Measurements from ENCODE around the gene SYT6.

SYT6 gene

DNA sequence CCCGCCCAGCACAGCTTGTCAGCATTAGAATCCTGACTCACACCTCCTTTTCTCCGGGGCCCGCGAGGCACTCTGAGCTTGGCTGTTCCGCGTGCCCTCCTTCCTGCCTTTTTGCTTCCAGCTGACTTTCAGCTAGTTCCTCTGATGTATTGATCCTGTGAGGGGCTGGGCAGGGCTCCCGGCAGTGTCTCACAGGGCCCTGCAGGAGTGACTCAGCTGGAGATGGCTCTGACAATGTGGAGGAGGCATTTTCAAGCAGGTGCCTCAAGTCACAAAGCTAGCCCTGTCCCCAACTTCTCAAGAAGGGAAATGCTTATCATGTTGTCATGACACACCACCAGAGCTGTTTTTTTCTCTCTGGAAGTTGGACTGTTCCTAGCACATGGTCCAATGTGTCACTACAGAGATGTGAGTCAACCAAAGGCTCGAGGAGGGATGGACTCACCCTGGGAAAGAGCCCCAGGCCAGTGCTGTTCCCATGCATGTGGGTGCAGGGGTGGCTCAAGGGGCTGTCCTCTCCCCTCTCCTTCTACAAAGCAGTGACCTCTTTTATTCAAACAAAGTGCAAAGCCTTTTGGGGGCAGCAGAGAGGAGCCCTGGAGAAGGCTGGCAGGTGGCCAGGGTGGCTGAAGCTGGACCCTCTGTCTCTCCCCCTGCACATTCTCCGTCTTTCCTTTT lies 30.6 kb downstream of the SYT6 start:
- DNase-seq: peak in 9 of 56 donors; percentile 7 to 40 (median 19)

- no peak for DNase-seq
Measured at GRCh38 chr1:114118351-114118990, 35.2 kb downstream of the SYT6 start.

DNA sequence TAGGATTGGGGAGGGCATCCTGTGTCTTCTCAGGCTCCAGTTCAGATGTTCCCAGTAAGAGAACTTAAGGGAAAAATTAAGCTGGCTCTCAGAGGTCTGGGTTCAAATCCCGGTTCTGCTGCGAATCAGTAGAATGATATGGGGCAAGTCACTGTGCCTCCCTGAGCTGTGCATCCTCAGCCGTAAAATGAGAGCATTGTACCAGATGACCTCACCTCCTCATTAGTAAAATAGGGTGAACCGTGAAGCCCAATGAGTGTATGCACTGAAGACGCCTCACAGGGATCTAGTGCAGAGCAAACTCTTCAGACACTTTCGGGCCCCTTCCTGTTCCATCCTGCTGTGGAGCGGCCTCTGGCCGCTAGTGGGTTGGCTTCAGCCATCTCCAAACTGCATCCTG lies 36.0 kb downstream of the SYT6 start:
- DNase-seq: no peak

DNA sequence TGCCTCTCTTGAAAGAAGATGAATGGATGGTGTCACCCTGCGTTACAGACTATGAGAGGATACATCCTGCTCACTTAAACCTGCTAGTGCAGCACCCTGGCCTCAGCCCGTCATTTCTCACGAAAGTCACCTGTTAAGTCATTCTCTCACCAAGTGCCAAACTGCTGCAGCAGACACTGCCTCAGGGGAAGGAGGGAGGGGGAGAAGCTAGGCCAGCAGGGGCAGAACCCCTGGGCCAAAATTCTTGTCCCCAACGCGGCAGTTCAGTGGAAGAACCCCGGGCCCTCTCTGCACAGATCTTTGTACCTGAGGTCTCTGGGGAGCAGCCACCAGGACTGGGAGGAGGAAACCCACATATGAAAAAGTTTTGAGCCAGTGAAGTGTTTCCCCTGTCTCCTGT lies 37.6 kb downstream of the SYT6 start:
- DNase-seq: no peak

- peak in 3 of 56 donors; percentile 8 to 21 (median 13) for DNase-seq
Measured at GRCh38 chr1:114114185-114115094, 39.2 kb downstream of the SYT6 start.

- DNase-seq: peak in 11 of 56 donors; percentile 11 to 30 (median 25)
Measured at GRCh38 chr1:114113411-114114184, 40.1 kb downstream of the SYT6 start.

- no peak for DNase-seq
Measured at GRCh38 chr1:114112775-114113174, 40.9 kb downstream of the SYT6 start.

GRCh38 chr1:114111731-114112641 lies 41.7 kb downstream of the SYT6 start:
- DNase-seq: no peak

DNA sequence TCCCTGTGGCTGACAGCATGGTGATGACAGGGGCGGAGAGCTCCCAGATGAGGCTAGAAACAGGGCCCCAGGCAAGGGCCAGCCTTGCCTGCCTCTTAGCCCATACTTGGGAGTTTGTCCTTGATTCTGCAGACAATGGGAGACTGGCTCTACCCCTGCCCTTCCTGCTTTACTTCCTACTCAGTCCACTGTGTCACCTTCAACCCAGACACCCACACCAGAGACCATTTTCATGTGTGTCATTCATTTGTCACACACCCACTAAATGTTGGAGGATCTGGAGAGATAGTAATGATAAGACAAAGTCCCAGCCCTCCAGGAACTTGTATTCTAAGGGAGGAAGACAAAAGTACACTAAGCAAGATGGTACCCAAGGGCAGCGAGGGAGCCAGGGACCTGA lies 43.7 kb downstream of the SYT6 start:
- DNase-seq: no peak

- peak in 4 of 56 donors; percentile 9 to 39 (median 24) for DNase-seq
Measured at GRCh38 chr1:114108751-114109255, 44.9 kb downstream of the SYT6 start.

- no peak for DNase-seq
Measured at GRCh38 chr1:114107474-114108435, 45.9 kb downstream of the SYT6 start.

- no peak for DNase-seq
Measured at GRCh38 chr1:114105421-114105979, 48.2 kb downstream of the SYT6 start.

- DNase-seq: no peak
Measured at GRCh38 chr1:114104949-114105348, 48.7 kb downstream of the SYT6 start.

DNA sequence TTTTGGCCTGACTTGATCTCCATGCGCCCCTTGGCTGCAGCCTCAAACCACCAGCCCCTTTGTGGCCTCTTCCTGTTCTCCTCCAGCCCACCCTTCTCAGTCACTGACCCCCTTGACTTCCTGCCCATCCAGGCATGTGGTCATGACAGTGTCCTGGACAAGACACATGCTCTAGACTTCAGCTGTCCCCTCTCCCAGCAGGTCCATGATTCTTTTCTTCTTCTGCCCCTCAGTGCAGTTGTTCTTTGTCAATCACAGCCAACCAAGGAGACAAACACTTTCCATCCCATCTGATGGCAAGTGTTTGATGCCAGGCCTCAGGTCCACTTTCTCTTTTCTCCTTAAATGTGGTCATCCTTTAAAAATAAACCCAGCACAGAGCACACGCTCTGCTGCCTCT lies 49.7 kb downstream of the SYT6 start:
- DNase-seq: no peak

DNA sequence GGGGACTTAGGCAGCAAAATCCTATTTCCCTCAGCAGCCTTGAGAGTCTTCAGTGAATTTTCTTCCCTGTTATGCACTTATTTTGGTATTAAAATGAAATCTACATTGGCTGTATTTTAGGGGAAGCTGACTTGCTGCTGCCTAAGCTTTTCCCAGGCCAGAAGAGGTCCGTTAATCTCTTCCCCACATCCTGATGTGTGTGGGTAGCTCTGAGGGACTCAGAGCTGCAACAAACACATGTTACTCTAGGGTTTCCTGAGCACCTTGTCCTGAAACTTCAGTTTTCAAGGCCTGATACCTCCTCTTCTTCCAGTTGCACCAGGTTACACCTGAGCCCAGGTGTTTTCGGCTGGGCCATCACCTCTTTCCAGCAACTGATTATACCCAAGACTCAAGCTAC lies 51.5 kb downstream of the SYT6 start:
- no peak for DNase-seq

DNA sequence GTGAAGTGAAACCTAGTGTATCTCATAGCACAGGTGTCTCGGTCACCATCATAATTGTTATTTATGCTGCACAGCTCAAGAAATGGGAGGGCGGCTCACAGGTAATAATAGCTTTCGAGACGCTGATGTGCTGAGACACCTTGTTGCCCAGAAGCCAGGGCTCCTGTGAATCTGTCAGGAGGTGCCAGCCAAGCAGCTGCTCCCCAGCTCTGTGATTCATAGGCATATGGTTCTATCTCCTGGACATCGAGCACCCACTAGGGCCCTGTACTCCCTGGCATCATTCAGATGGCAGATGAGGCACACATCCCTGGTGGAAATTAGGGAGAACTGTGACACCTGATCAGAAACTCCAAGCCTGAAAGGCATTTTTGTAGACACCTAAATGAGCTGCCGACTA lies 53.5 kb downstream of the SYT6 start:
- DNase-seq: no peak

GRCh38 chr1:114099268-114099667 lies 54.4 kb downstream of the SYT6 start:
- DNase-seq: no peak

DNA sequence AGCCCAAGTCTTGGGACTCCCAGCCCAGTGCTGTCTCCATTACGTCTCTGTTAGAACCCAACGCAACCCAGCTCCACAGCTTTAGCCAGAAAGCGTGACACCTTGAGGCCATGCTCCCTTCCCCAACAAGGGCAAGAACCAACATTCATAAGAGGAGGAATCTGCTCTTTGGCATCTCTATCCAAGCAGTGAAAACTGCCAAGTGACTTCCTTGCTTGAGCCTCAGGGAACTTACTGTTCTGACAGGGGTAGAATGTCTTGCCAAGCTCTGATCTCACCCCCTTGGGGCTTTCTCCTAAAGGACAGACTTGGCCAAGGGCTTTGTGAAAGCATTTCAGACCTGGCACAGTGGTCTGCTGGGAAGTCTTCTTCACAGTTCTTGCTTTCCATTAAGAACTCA lies 56.6 kb downstream of the SYT6 start:
- DNase-seq: no peak

All from nucleus accumbens (tissue), 56 donors.